Stimulated activated CD4-positive, alpha-beta T cell treated with anti-CD3 and anti-CD28 coated beads, Interleukin-12 subunit alpha, Interleukin-12 subunit beta, amount 100 ng/mL, for 48 hours (primary cell): ENCODE measurements around the gene MRPL1.

ENCODE experiments used
- DNase-seq, 3 donors: peaks; one replicate each; pipeline ENCODE4 v3.0.0-alpha.2; 2020; ENCODE audit warnings: low read depth in 2 of 3, low spot score in 1 of 3

Gene MRPL1

GRCh38 chr4:77862478-77863216 lies at the start of gene MRPL1:
Gene MRPL1, plus strand, starts transcription at chr4:77862830. Its CDS starts 19 bp downstream, at chr4:77862849.
- peak; percentile 81 to 87 (median 86) for DNase-seq

GRCh38 chr4:77815636-77816035 lies 47.0 kb upstream of the MRPL1 start:
- DNase-seq = no peak

DNA sequence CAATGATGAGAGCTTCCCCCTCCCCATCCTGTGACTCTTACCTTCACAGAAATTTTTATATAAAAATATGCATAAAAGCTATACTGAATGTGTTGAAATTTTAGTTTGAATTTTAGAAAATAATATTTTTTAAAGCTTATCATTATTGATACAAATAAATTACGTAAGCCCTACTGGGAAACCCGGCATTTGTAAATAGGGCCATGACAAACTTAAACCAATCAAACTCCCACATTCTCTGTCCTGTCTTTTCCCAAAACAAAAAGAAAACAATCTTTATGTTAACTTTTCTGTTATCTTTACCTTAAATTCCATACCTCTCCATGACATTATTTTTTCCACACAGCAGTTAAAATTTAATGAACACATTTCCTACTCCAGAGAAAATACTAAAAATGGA lies 46.1 kb upstream of the MRPL1 start:
- no peak for DNase-seq

- no peak for DNase-seq
These were observed 45.1 kb upstream of the MRPL1 start for GRCh38 chr4:77817304-77818072.

DNA sequence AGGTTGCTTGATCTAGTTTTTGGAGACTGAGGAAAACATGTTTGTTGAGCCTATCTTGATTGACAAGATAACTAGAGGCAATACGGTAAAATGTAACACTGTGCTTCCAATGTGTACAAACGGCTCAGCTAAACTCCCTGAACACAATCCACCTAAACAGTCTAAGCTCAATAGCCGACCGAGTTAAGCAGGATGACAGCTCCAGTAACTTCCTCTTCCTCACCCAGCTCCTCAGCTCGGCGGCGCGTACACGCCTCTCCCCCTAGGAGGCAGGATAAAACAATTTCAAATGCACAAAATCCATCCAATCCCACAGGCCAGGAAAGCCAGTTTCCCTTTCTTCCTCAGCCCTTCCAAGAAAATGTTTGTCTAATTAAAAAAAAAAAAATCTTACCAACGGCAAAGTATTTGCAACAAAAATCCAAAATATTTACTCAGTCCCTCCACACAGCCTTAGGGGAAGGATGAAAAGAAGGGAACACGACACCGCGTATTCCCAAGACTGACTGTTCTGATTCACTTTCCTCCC lies 44.5 kb upstream of the MRPL1 start:
- DNase-seq = peak in 1 of 3 donors; percentile 38

DNA sequence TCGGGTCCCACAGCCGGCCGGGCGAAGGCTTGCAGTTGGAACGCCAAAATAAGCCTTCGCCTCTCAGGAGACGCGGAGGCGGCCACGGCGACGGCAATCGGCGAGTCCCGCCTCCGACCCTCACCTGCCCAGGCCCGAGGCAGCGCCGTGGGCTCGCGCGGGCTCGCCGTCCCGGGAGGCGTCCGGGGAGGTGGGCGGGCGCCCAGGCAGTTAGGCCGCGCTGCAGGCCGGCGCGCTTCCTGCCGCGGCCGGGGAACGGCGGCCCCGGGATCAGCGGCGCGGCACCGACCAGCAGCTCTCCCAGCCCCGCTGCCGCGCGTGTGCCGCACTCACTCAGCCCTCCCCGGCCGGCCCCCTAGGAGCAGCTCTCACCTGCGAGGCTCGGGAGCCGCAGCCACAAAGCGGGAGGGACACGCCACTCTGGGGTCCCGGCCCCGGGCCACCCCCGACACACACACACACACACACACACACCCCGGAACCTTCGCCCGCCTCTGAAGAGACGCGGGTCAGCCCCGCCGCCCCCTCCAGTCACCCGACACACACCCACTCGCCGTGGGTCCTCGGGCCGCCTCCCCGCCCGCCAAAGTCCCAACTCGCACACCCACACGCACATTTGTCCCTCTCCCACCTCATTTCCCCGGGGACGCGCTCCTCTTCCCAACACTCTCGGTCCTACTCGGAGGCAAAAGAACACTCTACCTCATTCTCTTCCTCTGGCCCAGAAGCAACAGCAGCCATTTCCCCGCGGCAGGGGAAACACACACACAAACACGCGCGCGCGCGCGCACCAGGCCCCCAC lies 43.8 kb upstream of the MRPL1 start, which contains the start of gene CNOT6L:
CNOT6L (minus strand) TSS at position 767 of the 802 bp plus-strand sequence; CDS start at position 707, 60 bp downstream.
- DNase-seq = peak in 2 of 3 donors; percentile 34 to 49

DNA sequence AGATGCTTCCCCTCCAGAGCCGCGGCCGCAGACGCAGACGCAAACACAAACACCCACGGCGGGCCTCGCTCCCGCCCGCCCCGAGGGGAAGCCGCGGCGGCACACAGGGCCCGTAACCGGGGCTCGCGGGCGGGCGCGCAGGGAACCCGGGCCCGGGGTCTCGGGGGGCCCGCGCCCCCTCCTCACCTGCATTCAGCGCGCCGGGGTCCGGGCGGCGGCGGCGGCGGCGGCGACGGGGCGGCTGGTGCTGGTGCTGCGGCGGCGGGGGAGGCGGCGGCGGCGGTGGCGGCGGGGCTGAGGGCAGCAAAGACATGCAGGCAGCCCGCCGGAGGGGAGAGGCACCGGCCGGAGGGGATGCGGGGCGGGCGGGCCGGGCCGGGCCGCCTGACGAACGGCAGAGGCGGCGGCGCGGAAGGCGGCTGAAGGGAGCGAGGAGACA lies 43.2 kb upstream of the MRPL1 start:
- DNase-seq = peak in 1 of 3 donors; percentile 67

- peak; percentile 94 for DNase-seq
These were observed 42.6 kb upstream of the MRPL1 start for GRCh38 chr4:77819843-77820648.

- no peak for DNase-seq
These were observed 41.7 kb upstream of the MRPL1 start for GRCh38 chr4:77820649-77821561.

DNA sequence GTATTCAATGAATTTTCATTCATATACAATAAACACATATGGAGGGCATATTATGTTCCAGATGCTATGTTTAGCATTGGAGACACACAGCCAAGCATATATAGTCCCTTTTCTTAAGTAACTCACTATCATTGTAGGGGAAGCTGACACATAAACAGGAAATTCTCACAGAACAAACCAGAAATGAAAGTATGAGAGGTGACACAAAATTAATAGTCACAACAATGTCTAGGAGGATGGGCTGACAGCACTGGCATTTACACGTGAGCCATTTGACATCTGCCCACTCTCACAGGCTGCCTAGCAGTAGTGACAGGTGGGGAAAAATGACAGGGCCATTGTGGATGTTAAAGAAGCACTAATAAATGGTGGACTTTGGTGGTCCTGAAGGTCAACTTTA lies 40.9 kb upstream of the MRPL1 start:
- DNase-seq = no peak

- no peak for DNase-seq
These were observed 36.4 kb upstream of the MRPL1 start for GRCh38 chr4:77826275-77826674.

GRCh38 chr4:77827343-77827742 lies 35.3 kb upstream of the MRPL1 start:
- no peak for DNase-seq

DNA sequence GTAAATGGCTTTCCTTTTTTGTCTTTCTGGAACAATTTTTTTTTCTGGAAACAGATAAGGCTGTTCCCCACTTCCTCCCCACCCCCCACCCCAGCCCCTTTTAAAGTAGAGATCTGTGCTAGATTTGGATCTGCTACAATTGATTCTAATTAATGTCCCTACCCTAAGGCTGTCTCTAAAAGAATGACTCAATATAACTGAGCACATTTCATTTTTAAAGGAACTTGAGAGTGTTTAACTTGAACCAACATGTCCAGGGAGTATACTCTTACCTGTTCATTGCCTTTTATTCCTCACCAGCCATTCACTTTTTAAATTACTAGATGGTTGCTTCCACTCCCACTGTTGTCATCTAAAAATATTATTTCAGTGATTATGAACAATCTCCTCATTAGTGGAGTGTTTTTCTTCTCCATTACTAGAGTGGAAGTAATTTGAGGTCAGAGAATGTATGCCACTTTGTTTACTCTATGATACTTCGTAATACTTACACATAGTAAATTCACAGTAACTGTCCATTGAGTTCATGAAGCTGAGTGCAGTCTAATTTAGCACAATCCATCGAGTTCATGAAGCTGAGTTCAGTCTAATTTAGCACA lies 29.4 kb upstream of the MRPL1 start:
- DNase-seq = no peak

DNA sequence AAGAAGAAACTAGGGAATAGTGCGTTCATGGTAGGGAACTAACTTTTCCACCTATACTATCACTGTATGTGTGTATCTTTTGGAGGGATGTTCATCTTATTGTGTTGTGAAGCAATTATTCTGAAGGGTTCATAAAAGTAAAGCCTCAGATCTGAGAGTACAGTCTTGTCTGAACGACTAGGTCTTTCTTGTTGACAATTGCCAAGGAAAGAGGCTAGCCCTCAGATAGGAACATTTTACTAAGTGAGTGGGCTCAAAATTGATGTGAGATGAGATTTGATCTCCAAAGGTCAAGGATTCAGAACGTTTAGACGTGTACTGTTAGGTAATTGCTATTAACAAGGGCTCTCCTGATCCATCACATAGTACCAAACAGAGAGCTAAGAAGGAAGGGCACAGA lies 28.2 kb upstream of the MRPL1 start:
- no peak for DNase-seq

DNA sequence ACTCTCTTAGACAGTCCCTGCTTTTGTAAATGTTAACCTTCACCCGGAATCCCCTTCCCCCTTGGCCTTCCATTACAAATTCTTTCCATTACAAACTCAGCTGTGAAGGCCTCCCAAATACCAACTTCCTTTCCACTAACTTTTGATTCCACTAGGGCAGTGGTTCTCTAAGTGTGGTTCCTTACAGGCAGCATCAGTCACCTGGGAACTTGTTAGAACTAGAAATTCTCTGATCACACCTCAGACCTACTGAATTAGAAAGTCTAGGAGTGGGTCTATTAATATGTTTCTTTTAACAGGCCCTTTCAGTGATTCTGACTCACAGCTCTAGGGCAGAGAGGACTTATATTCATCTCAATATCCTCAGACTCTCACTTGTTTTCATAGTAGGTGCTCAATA lies 19.0 kb upstream of the MRPL1 start:
- no peak for DNase-seq

DNA sequence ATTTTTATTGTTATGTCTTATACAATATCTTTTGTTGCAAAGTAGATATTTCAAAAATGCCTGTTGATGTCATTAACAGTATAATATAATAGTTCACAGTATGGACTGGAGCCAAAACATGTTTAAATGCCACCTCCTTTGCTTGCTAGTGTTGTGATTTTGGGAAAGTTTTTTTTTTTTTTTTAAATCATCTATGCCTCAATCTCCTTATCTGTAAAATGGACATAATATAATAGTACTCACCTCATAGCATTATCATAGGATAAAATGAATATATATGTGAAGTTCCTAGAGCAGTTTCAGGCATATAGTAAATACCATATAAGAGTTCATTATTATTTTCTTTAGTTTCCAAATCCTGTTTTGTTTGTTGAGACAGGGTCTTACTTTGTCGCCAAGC lies 18.3 kb upstream of the MRPL1 start:
- no peak for DNase-seq

GRCh38 chr4:77845400-77845799 lies 17.2 kb upstream of the MRPL1 start:
- DNase-seq = no peak

DNA sequence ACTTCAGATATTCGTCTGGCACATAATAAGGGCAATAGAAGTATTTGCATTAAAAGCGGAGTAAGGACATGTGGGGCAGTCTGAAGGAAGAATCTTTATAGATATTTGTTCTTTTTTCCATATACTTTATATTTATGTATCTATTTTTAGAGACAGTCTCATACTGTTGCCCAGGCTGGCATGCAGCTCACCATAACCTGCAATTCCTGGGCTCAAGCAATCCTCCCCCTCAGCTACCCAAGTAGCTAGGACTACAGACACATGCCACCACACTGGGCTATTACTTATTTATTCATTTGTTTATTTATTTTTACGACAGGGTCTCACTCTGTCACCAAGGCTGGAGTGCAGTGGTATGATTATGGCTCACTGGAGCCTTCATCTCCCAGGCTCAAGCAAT lies 16.7 kb upstream of the MRPL1 start:
- no peak for DNase-seq

- no peak for DNase-seq
These were observed 14.1 kb upstream of the MRPL1 start for GRCh38 chr4:77848508-77848907.
